Sigmoid colon (tissue), 7 donors: ENCODE measurements around the gene GRAP2. TPM values are rescaled to one million over a fixed set of nuclear protein-coding genes. Genes with fewer than 3 reads are reported as not detected.

Source experiments
- DNase-seq: peaks from one replicate; pipeline ENCODE4 v3.0.0-alpha.2; 2019
- H3K27ac ChIP-seq, 4 donors: fragments of 200-600 bp; sonication (generic); one replicate each; pipeline ENCODE4 v1.5.1; 2016 to 2019; ENCODE audit warnings: mild to moderate bottlenecking in 1 of 4
- H3K27me3 ChIP-seq, 3 donors: fragments of 200-600 bp; sonication (generic); one replicate each; pipeline ENCODE4 v1.5.1; 2019; ENCODE audit warnings: mild to moderate bottlenecking in 1 of 3
- H3K36me3 ChIP-seq, 4 donors: fragments of 200-600 bp; sonication (generic); one replicate each; pipeline ENCODE4 v1.5.1; 2016 to 2019
- H3K4me1 ChIP-seq, 4 donors: fragments of 200-600 bp; sonication (generic); one replicate each; pipeline ENCODE4 v1.5.1; 2017 to 2019
- H3K4me3 ChIP-seq, 4 donors: fragments of 200-600 bp; sonication (generic); one replicate each; pipeline ENCODE4 v1.5.1; 2017 to 2019; ENCODE audit warnings: mild to moderate bottlenecking in 2 of 4, moderate library complexity in 1 of 4
- H3K9me3 ChIP-seq, 4 donors: fragments of 200-600 bp in 3 of 4; sonication (generic) in 3 of 4; one replicate each; pipeline versions ENCODE4 v1.5.1 to v1.6.1; 2013 to 2019
- EP300 ChIP-seq, 4 donors: sonication (generic); formaldehyde crosslinking; IDR thresholded peaks; one replicate each; pipeline ENCODE4 v1.6.1; 2017; ENCODE audit warnings: antibody characterized with exemption in 4 of 4
- POLR2A ChIP-seq, 2 donors: fragments of 450-650 bp; IDR thresholded peaks; one replicate each; pipeline ENCODE4 v1.6.1; 2016; ENCODE audit warnings: antibody characterized with exemption in 2 of 2, mild to moderate bottlenecking in 2 of 2, moderate library complexity in 2 of 2
- POLR2AphosphoS5 ChIP-seq, 4 donors: sonication (generic); formaldehyde crosslinking; IDR thresholded peaks; one replicate each; pipeline ENCODE4 v1.6.1; 2017; ENCODE audit warnings: antibody characterized with exemption in 4 of 4
- WGBS, 2 donors: extraction: QIAGEN DNeasy Blood & Tissue Kit; methylation state at CpG; one replicate each; pipeline ENCODE4 v1.1.7; 2013; 5-methylcytosine and 5-hydroxymethylcytosine counted together
- intact Hi-C: fragments of 100-400 bp; cut with DNase I; formaldehyde crosslinking; loops from one replicate; pipeline ENCODE4 v1.15.1; 2023
- polyA plus RNA-seq, 3 donors: library from polyadenylated mRNA; stranded (reverse); fragments of 200-250 nt; gene quantifications; one replicate each; pipeline ENCODE4 v1.2.3, GENCODE V29; 2013
- total RNA-seq, 4 donors: library from RNA; depleted of rRNA; stranded (reverse); fragments of >200 nt; gene quantifications; one replicate each; pipeline ENCODE4 v1.1.0, GENCODE V29; 2016
- TF ChIP-seq, protein P1 (sequence below), 4 experiments: fragments of 450-650 bp in 3 of 4; fragments of 200-600 bp in 1 of 4; IDR thresholded peaks; one replicate each; pipeline ENCODE4 v1.5.1; 2016 to 2019; ENCODE audit warnings: antibody characterized with exemption in 4 of 4, mild to moderate bottlenecking in 3 of 4, moderate library complexity in 2 of 4
- donor health status: healthy with polysubstance abuse.
- donor health status: Bipolar disorder and iron deficiency.
- donor health status: healthy.

GRAP2 gene
- total and polyA plus RNA-seq, 7 donors: 0.46 to 9.7 (median 1.4) TPM

DNA sequence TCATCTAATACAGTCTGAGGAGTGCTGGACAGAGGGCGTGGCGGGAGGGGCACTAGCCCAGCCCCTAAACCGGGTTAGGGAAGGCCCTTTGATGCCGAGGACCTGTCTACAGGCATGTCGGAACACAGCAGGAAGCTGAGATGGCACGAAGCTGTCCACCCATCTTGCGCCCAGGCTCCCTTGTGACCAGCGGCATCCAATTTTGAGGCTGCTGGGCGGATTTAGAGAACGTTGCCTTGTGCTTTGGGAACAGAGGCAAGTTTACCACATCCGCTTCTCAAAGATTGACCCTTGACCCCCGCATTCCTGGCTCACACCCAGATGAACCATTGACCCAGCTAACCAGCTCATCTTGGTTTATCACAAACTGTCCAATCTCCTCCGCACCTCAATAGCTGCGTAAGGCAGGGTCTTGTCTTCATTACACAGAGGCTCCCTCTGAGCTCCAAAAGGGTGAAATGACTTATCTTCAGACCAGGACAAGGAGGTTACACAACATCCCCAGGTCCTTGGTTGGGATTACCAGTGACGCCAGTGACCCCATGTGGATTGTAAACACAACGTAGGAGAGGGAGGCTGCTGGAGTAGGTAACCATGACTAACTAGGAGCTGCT is 98.4 kb downstream of the GRAP2 start:
- DNase-seq: no peak
- WGBS, 2 donors: 41 to 79% methylated on average over 16 of the region's 16 CpGs
- Histone ChIP-seq H3K27me3 (peaks cover 13 to 37% (median 32%) of the 10 kb centered on the region in 3 donors), H3K4me1 (peaks cover 0 to 18% (median 8%) of the 10 kb centered on the region in 4 donors), H3K4me3 (no peak overlapping the region), H3K27ac (peak overlapping the region in 1 of 4 donors; percentile 1), H3K9me3 (no peaks in the 10 kb centered on the region), H3K36me3 (no peaks in the 10 kb centered on the region)
- intact Hi-C loops: no loop called here
- TF ChIP-seq, protein P1, sequence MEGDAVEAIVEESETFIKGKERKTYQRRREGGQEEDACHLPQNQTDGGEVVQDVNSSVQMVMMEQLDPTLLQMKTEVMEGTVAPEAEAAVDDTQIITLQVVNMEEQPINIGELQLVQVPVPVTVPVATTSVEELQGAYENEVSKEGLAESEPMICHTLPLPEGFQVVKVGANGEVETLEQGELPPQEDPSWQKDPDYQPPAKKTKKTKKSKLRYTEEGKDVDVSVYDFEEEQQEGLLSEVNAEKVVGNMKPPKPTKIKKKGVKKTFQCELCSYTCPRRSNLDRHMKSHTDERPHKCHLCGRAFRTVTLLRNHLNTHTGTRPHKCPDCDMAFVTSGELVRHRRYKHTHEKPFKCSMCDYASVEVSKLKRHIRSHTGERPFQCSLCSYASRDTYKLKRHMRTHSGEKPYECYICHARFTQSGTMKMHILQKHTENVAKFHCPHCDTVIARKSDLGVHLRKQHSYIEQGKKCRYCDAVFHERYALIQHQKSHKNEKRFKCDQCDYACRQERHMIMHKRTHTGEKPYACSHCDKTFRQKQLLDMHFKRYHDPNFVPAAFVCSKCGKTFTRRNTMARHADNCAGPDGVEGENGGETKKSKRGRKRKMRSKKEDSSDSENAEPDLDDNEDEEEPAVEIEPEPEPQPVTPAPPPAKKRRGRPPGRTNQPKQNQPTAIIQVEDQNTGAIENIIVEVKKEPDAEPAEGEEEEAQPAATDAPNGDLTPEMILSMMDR (IDR thresholded peaks at IDR 0.05): no peak
- TF ChIP-seq POLR2AphosphoS5 (IDR thresholded peaks at IDR 0.05) (no peak), EP300 (IDR thresholded peaks at IDR 0.05) (no peak), POLR2A (IDR thresholded peaks at IDR 0.05) (no peak)

DNA sequence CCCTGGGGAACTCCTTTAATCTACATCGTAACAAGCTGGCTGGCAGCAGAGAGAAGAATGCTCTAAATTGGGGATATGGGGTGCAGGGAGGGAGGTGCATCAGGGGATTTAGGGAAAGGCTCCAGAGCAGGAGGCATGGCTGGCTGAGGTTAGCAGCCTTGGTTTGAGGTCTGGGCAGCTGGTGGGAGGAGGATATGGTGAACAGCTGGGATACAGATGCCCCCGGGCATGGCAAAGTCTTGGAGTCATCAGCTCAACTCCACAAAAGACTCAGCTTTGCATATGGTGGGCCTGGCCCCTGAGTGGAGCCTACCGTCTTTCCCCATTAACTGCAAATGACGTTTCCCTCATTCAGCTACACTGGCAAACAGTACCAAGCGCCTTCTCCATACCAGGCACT is 99.3 kb downstream of the GRAP2 start:
- no peak for TF ChIP-seq POLR2AphosphoS5 (IDR thresholded peaks at IDR 0.05)
- no peak for TF ChIP-seq EP300 (IDR thresholded peaks at IDR 0.05)
- TF ChIP-seq, protein P1 (IDR thresholded peaks at IDR 0.05): no peak
- no peak for TF ChIP-seq POLR2A (IDR thresholded peaks at IDR 0.05)
- Histone ChIP-seq H3K4me3 (no peak overlapping the region), H3K27me3 (peaks cover 5 to 32% (median 29%) of the 10 kb centered on the region in 3 donors), H3K9me3 (no peaks in the 10 kb centered on the region), H3K36me3 (no peaks in the 10 kb centered on the region), H3K27ac (no peak overlapping the region), H3K4me1 (peaks cover 0 to 9% (median 3%) of the 10 kb centered on the region in 4 donors)
- DNase-seq: no peak
- intact Hi-C loops: no loop called here
- 92 to 95% methylated on average over 5 of the region's 5 CpGs for WGBS, 2 donors

DNA sequence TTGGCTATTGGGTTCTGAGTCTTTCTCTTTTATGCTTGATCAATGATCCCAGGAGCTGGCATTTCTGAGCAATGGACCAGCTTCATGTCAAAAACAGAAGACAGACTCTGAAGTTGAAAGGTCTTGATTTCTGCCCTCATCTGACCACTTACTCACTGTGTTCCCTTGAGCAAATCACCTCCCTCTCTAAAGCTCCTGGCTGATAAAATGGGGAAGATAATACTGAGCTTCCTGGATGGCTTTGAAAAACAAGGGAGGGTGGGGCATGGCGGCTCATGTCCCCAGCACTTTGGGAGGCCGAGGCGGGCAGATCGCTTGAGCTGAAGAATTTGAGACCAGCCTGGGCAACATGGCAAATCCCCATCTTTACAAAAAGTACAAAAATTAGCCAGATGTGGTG is 100.2 kb downstream of the GRAP2 start:
- TF ChIP-seq POLR2A (IDR thresholded peaks at IDR 0.05) (no peak), EP300 (IDR thresholded peaks at IDR 0.05) (no peak), POLR2AphosphoS5 (IDR thresholded peaks at IDR 0.05) (no peak)
- TF ChIP-seq, protein P1 (IDR thresholded peaks at IDR 0.05): no peak
- H3K4me3 ChIP-seq: no peak overlapping the region
- H3K27me3 ChIP-seq: peaks cover 0 to 30% (median 20%) of the 10 kb centered on the region in 3 donors
- no peak overlapping the region for H3K27ac ChIP-seq
- H3K36me3 ChIP-seq: no peaks in the 10 kb centered on the region
- H3K9me3 ChIP-seq: no peaks in the 10 kb centered on the region
- DNase-seq: no peak
- peaks cover 0 to 7% (median 0%) of the 10 kb centered on the region in 4 donors for H3K4me1 ChIP-seq
- 88 to 92% methylated on average over 4 of the region's 4 CpGs for WGBS, 2 donors
- intact Hi-C loops: no loop called here

DNA sequence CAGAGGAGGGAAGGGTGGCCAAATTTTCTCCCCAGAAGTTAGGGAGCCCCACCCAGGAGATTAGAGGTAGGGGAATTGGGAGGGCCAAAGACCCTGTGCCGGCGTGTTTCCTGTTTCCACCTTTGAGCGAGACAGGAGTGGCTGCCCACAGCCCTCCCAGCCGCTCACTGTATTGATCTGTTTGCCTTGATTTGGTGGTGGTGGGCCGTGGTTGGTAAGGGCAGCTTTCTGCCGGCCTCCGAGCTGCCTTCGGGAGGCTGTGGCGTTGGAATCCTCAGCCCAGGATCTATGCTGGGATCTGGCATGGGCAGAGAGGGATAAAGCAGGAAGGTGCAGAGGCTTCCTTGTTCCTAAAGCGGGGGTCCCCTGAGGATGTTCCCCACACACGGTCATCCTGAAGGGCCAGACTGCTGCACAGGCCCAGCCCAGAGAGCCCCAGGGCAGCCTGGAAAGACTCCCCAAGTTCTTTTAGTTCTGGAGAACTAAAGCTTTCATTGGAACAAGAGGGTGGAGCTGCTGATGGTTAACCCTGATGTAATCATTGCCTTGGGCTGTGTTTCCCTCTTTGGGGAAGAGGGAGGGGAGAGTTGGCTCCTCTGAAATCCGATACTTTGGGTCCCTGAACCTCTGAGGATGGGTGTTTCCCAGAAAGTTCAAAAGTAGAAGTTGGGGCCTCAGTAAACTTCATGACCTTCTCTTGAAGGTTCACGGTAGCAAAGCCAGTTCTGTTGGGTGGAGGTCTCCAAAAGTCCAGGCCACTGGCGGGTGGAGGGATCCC is 101.1 kb downstream of the GRAP2 start:
- Histone ChIP-seq H3K27me3 (peaks cover 0 to 30% (median 15%) of the 10 kb centered on the region in 3 donors), H3K27ac (peak overlapping the region in 1 of 4 donors; percentile 38), H3K9me3 (no peaks in the 10 kb centered on the region), H3K4me3 (no peak overlapping the region), H3K4me1 (peaks cover 0 to 7% (median 0%) of the 10 kb centered on the region in 4 donors), H3K36me3 (no peaks in the 10 kb centered on the region)
- WGBS, 2 donors: 80 to 93% methylated on average over 14 of the region's 14 CpGs
- TF ChIP-seq POLR2A (IDR thresholded peaks at IDR 0.05): no peak
- no peak for TF ChIP-seq POLR2AphosphoS5 (IDR thresholded peaks at IDR 0.05)
- TF ChIP-seq, protein P1 (IDR thresholded peaks at IDR 0.05): no peak
- TF ChIP-seq EP300 (IDR thresholded peaks at IDR 0.05): no peak
- intact Hi-C loops: no loop called here
- no peak for DNase-seq
